Transverse colon (tissue), 4 donors: ENCODE data around the gene DDB1.

Experiments
- CTCF ChIP-seq, 5 experiments: fragments of 200-600 bp in 3 of 5; fragments of 450-650 bp in 2 of 5; sonication (generic) in 3 of 5; IDR thresholded peaks; 1 replicate in 2 of 5; 2 replicates in 3 of 5; pipeline ENCODE4 v1.5.1; 2016 to 2017; ENCODE audit warnings: antibody characterized with exemption in 5 of 5, inconsistent platforms in 3 of 5, mild to moderate bottlenecking in 2 of 5, moderate library complexity in 1 of 5
- EP300 ChIP-seq: sonication (generic); formaldehyde crosslinking; IDR thresholded peaks from one replicate; pipeline ENCODE4 v1.6.1; 2017; ENCODE audit warnings: antibody characterized with exemption, low read depth
- POLR2A ChIP-seq: fragments of 450-650 bp; IDR thresholded peaks from one replicate; pipeline ENCODE4 v1.6.1; 2016; ENCODE audit warnings: antibody characterized with exemption, mild to moderate bottlenecking, moderate library complexity
- POLR2AphosphoS5 ChIP-seq, 3 donors: sonication (generic); formaldehyde crosslinking; IDR thresholded peaks; one replicate each; pipeline ENCODE4 v1.6.1; 2016; ENCODE audit warnings: antibody characterized with exemption in 3 of 3

- TF ChIP-seq CTCF (IDR thresholded peaks at IDR 0.05), result no peak
- no peak for TF ChIP-seq POLR2AphosphoS5 (IDR thresholded peaks at IDR 0.05)
- no peak for TF ChIP-seq POLR2A
- TF ChIP-seq EP300, result no peak
Measured at GRCh38 chr11:61281581-61282250, 51.2 kb downstream of the DDB1 start.
